GM19025 (cell line): ENCODE measurements around the gene MS4A7.

Experiments
- ATAC-seq: cut with Tn5 transposase; IDR thresholded peaks from one replicate; pipeline ENCODE4 v1.9.1; 2021; ENCODE audit warnings: mild to moderate bottlenecking, low read depth, moderate library complexity; ENCODE audit not compliant: unreplicated experiment

MS4A7 gene

GRCh38 chr11:60370252-60370810, 8.0 kb upstream of the MS4A7 start:
- no peak for ATAC-seq

GRCh38 chr11:60370811-60371298, 7.5 kb upstream of the MS4A7 start:
- no peak for ATAC-seq

GRCh38 chr11:60371386-60371785, 6.9 kb upstream of the MS4A7 start:
- ATAC-seq: no peak

GRCh38 chr11:60371854-60372253, 6.5 kb upstream of the MS4A7 start:
- ATAC-seq: no peak

- no peak for ATAC-seq
Measured at GRCh38 chr11:60372767-60373166, 5.6 kb upstream of the MS4A7 start.

GRCh38 chr11:60375316-60375715, 3.0 kb upstream of the MS4A7 start:
- no peak for ATAC-seq

- ATAC-seq: no peak
Measured at GRCh38 chr11:60376601-60377000, 1.7 kb upstream of the MS4A7 start.

- ATAC-seq: no peak
Measured at GRCh38 chr11:60377401-60378136, 763 bp upstream of the MS4A7 start.

- peak; percentile 83 for ATAC-seq
Measured at GRCh38 chr11:60389279-60389910, 11.1 kb downstream of the MS4A7 start.

GRCh38 chr11:60390419-60390818, 12.1 kb downstream of the MS4A7 start:
- ATAC-seq: no peak

GRCh38 chr11:60392361-60392760, 14.0 kb downstream of the MS4A7 start:
- no peak for ATAC-seq

- ATAC-seq: no peak
Measured at GRCh38 chr11:60393016-60393415, 14.7 kb downstream of the MS4A7 start.

GRCh38 chr11:60394666-60395380, 16.5 kb downstream of the MS4A7 start:
- no peak for ATAC-seq

- ATAC-seq: no peak
Measured at GRCh38 chr11:60396382-60396781, 18.1 kb downstream of the MS4A7 start, which contains the start of gene MS4A14. TSS of gene MS4A14 (plus strand) at chr11:60396459. CDS start at chr11:60396579, 120 bp downstream.

- peak; percentile 57 for ATAC-seq
Measured at GRCh38 chr11:60396799-60397198, 18.5 kb downstream of the MS4A7 start.

GRCh38 chr11:60420015-60420414, 41.7 kb downstream of the MS4A7 start:
- no peak for ATAC-seq

GRCh38 chr11:60422609-60423008, 44.3 kb downstream of the MS4A7 start:
- ATAC-seq: no peak

- ATAC-seq: no peak
Measured at GRCh38 chr11:60428517-60428916, 50.2 kb downstream of the MS4A7 start.

- no peak for ATAC-seq
Measured at GRCh38 chr11:60429272-60429671, 50.9 kb downstream of the MS4A7 start, which contains the start of gene MS4A5. TSS of gene MS4A5 (plus strand) at chr11:60429572. CDS start at chr11:60429675, 103 bp downstream.

GRCh38 chr11:60431251-60431650, 52.9 kb downstream of the MS4A7 start:
- no peak for ATAC-seq

- ATAC-seq: no peak
Measured at GRCh38 chr11:60433401-60433800, 55.1 kb downstream of the MS4A7 start.
